ENCODE results near the gene TWF2. TPM values are rescaled to one million over a fixed set of nuclear protein-coding genes. Genes with fewer than 3 reads are reported as not detected.

TWF2 gene
- total RNA-seq, 1 donor from 2014 or later = 98.6 TPM

DNA sequence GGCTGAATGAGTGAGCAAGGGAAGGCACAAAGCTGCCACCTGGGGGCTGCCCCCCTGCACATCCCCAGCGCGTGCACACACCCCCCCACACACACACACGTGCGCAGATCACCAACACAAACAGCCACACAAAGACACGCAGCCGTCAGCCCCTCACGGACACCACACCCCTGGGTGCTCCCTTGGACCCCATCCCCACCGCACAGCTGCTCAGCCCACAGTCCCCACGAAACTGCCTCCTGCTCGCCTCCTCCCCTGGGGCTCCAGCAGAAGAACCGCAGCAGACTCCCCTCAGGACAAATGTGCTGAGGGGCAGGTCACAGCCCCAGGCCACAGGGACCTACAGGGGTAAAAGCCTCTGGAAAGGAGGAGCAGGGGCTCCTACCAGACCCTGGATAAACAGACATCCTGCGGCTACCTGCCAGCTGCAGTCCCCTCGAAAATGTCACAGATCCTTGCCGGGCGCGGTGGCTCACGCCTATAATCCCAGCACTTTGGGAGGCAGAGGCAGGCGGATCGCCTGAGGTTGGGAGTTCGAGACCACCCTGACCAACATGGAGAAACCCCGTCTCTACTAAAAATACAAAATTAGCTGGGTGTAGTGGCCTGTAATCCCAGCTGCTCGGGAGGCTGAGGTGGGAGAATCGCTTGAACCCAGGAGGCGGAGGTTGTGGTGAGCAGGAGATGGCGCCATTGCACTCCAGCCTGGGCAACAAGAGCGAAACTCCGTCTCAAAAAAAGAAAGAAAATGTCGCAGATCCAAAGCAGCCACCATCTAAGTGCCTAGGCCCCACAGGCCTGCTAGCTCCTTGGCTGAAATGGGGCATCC is 6.5 kb downstream of the TWF2 start:
- Mint-ChIP-seq H3K36me3 (ENCODE audit: low read depth) (peaks cover 19% of the 10 kb centered on the region), H3K4me1 (ENCODE audit: low read depth) (peaks cover 40% of the 10 kb centered on the region)

GRCh38 chr3:52231502-52232278 is 7.3 kb downstream of the TWF2 start:
- Mint-ChIP-seq H3K27ac (peak overlapping the region; percentile 42), H3K9me3 (no peaks in the 10 kb centered on the region), H3K4me3 (no peak overlapping the region), H3K27me3 (ENCODE audit: insufficient read depth) (no peaks in the 10 kb centered on the region), H3K36me3 (ENCODE audit: low read depth) (peaks cover 19% of the 10 kb centered on the region), H3K4me1 (ENCODE audit: low read depth) (peaks cover 38% of the 10 kb centered on the region)
- intact Hi-C loops (cut with micrococcal nuclease) = loop anchor here (1.0 kb wide), 1 partner anchor 108 kb away; no protein-coding TSS in a partner anchor
- peak; percentile 73 for DNase-seq (ENCODE audit: low spot score)

More for the DNA sequence above, 6.5 kb downstream of the TWF2 start:
- no peaks in the 10 kb centered on the region for H3K27me3 Mint-ChIP-seq (ENCODE audit: insufficient read depth)
- no peak for DNase-seq (ENCODE audit: low spot score)
- H3K4me3 Mint-ChIP-seq = no peak overlapping the region
- intact Hi-C loops (cut with micrococcal nuclease) = no loop called here
- no peak overlapping the region for H3K27ac Mint-ChIP-seq
- H3K9me3 Mint-ChIP-seq = no peaks in the 10 kb centered on the region

DNA sequence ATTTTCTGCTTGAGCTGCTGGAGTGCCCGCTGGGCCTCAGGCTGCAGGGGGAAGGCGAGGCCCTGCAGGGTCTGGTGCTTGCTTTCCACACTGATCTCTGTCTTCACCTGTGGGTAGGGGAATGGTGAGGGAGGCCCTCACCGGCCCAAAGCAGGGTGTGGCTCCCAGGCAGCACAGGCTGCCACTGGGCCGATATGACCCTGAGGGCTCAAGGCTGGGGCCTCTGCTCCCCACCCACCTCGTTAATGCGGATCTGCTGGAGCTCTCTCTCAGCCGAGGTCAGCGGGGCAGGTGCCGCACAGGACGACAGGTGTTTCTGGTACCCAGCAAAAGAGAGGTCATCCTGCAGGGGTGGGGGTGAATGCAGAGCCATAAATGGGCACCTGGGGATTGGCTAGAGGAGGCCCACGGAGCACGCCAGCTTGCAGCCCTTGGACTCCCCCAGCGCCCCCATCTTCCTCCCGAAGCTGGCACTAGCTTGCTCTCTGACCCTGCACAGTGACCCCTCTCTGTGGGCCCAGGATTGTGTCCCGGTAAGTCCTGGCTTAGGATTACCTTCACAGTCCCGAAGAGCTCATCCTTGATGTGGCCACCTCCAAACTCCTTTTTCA is 8.0 kb downstream of the TWF2 start:
- no peak overlapping the region for H3K27ac Mint-ChIP-seq
- H3K36me3 Mint-ChIP-seq (ENCODE audit: low read depth) = peaks cover 16% of the 10 kb centered on the region
- intact Hi-C loops (cut with micrococcal nuclease) = loop anchor here (1.0 kb wide), 1 partner anchor 108 kb away; no protein-coding TSS in a partner anchor
- no peak overlapping the region for H3K4me3 Mint-ChIP-seq
- H3K27me3 Mint-ChIP-seq (ENCODE audit: insufficient read depth) = no peaks in the 10 kb centered on the region
- DNase-seq (ENCODE audit: low spot score) = no peak
- no peaks in the 10 kb centered on the region for H3K9me3 Mint-ChIP-seq
- peaks cover 38% of the 10 kb centered on the region for H3K4me1 Mint-ChIP-seq (ENCODE audit: low read depth)

DNA sequence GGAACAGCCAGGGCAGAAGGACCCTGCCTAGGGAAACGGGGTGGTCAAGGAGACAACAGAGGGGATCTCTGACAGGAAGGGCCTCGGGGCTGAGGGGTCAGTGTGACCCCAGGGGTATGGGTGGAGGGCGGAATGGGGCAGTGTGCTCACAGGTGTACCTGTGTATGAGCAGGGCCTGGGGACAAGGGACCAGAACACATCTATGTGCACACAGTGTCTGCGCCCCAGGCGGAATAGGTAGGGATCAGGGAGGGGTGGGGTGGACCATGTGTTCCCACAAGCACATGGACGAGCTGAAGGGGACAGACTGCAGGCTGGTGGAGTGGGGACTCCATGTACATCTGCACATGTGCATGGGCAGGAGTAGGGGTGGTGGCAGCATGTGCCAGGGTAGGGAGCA is 8.5 kb downstream of the TWF2 start:
- Mint-ChIP-seq H3K4me1 (ENCODE audit: low read depth) (peaks cover 42% of the 10 kb centered on the region), H3K27me3 (ENCODE audit: insufficient read depth) (no peaks in the 10 kb centered on the region), H3K9me3 (no peaks in the 10 kb centered on the region), H3K36me3 (ENCODE audit: low read depth) (peaks cover 16% of the 10 kb centered on the region), H3K27ac (peak overlapping the region; percentile 68), H3K4me3 (no peak overlapping the region)
- DNase-seq (ENCODE audit: low spot score) = no peak
- intact Hi-C loops (cut with micrococcal nuclease) = no loop called here

DNA sequence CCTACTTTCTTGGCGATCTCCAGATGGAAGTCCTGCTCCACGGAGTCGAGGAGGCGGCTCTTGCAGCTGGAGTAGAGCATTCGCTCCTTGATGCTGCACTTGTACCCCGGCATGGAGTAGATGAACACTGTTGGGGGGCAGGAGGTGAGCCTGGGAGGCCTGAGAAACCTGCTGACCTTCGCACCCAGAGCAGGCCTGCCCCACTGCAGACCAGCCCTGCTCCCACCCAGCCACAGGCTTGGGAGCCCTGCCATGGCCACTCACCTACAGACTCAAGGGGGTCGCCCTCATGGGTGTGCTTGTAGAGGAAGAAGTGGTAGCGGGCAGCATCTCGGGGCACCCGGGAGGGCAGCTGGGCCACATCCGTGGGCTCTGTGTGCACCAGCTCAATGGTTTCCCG is 9.3 kb downstream of the TWF2 start:
- Mint-ChIP-seq H3K27me3 (ENCODE audit: insufficient read depth) (no peaks in the 10 kb centered on the region), H3K4me1 (ENCODE audit: low read depth) (peaks cover 44% of the 10 kb centered on the region)

DNA sequence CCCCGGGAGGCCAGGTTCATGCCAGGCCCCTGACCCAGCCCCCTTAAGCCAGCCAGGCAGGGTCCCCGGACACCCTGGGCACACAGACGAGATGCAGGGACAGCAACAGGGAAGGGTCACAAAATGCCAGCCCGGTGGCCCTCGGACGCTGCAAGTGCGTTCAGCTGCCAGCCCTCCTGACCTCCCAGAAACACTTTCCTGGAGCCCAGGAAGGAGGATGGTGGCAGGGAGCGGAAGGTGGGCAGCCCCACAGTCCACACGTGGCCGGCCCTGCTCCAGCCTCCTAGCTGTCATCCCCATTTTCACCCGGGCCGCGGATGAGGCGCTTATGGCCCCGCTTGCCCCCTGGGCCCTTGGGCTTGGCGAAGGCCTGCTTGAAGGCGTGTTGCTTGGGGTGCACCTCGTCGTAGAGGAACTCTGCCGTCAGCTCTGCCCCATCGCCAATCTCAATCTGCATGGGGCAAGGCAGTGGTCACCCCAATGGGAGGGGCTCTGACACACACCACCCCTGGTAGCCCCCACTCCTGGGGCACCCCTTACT is 10.1 kb downstream of the TWF2 start:
- Mint-ChIP-seq H3K4me1 (ENCODE audit: low read depth) (peaks cover 44% of the 10 kb centered on the region), H3K9me3 (no peaks in the 10 kb centered on the region), H3K36me3 (ENCODE audit: low read depth) (peaks cover 16% of the 10 kb centered on the region), H3K4me3 (no peak overlapping the region), H3K27ac (no peak overlapping the region), H3K27me3 (ENCODE audit: insufficient read depth) (no peaks in the 10 kb centered on the region)
- no peak for DNase-seq (ENCODE audit: low spot score)
- intact Hi-C loops (cut with micrococcal nuclease) = no loop called here

More for the DNA sequence above, 9.3 kb downstream of the TWF2 start:
- H3K4me3 Mint-ChIP-seq = no peak overlapping the region
- no peaks in the 10 kb centered on the region for H3K9me3 Mint-ChIP-seq
- H3K27ac Mint-ChIP-seq = no peak overlapping the region
- intact Hi-C loops (cut with micrococcal nuclease) = no loop called here
- H3K36me3 Mint-ChIP-seq (ENCODE audit: low read depth) = peaks cover 16% of the 10 kb centered on the region
- no peak for DNase-seq (ENCODE audit: low spot score)

GRCh38 chr3:52228266-52228665 is 10.7 kb downstream of the TWF2 start:
- Mint-ChIP-seq H3K4me1 (ENCODE audit: low read depth) (peaks cover 48% of the 10 kb centered on the region), H3K36me3 (ENCODE audit: low read depth) (peaks cover 16% of the 10 kb centered on the region), H3K27ac (peak overlapping the region; percentile 55), H3K4me3 (no peak overlapping the region), H3K27me3 (ENCODE audit: insufficient read depth) (no peaks in the 10 kb centered on the region), H3K9me3 (no peaks in the 10 kb centered on the region)
- intact Hi-C loops (cut with micrococcal nuclease) = no loop called here
- no peak for DNase-seq (ENCODE audit: low spot score)

- Mint-ChIP-seq H3K27ac (peak overlapping the region; percentile 29), H3K9me3 (no peaks in the 10 kb centered on the region), H3K36me3 (ENCODE audit: low read depth) (peaks cover 16% of the 10 kb centered on the region), H3K4me1 (ENCODE audit: low read depth) (peaks cover 53% of the 10 kb centered on the region), H3K27me3 (ENCODE audit: insufficient read depth) (no peaks in the 10 kb centered on the region), H3K4me3 (no peak overlapping the region)
- intact Hi-C loops (cut with micrococcal nuclease) = no loop called here
- no peak for DNase-seq (ENCODE audit: low spot score)
Measured at GRCh38 chr3:52227766-52228165, 11.2 kb downstream of the TWF2 start.

DNA sequence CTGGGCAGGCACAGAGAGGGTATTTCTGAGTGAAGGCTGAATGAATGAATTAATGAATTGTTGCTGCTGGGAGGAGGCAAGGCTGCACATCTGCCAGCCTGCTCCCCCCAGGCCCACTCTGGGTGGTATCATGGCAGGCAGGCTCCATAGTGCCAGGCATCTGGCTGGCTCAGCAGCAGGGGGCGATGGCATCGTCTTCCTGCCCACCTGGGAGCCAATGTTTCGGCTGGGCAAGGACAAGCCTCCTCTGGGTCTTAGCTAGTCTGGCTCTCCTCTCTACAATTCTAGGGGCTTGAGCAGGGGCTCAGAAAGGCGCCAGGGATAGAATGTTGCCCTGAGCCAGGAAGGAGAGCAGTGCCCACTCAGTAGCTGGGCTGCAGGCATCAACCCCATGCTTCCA is 11.8 kb downstream of the TWF2 start:
- Mint-ChIP-seq H3K27ac (peak overlapping the region; percentile 85), H3K4me1 (ENCODE audit: low read depth) (peaks cover 55% of the 10 kb centered on the region), H3K9me3 (no peaks in the 10 kb centered on the region), H3K27me3 (ENCODE audit: insufficient read depth) (no peaks in the 10 kb centered on the region), H3K4me3 (no peak overlapping the region), H3K36me3 (ENCODE audit: low read depth) (peaks cover 16% of the 10 kb centered on the region)
- intact Hi-C loops (cut with micrococcal nuclease) = no loop called here
- no peak for DNase-seq (ENCODE audit: low spot score)

GRCh38 chr3:52226229-52226817 is 12.6 kb downstream of the TWF2 start:
- Mint-ChIP-seq H3K4me1 (ENCODE audit: low read depth) (peaks cover 55% of the 10 kb centered on the region), H3K27me3 (ENCODE audit: insufficient read depth) (no peaks in the 10 kb centered on the region), H3K27ac (peak overlapping the region; percentile 85), H3K36me3 (ENCODE audit: low read depth) (peaks cover 12% of the 10 kb centered on the region), H3K9me3 (no peaks in the 10 kb centered on the region), H3K4me3 (peak overlapping the region; percentile 3)
- no peak for DNase-seq (ENCODE audit: low spot score)
- intact Hi-C loops (cut with micrococcal nuclease) = no loop called here

DNA sequence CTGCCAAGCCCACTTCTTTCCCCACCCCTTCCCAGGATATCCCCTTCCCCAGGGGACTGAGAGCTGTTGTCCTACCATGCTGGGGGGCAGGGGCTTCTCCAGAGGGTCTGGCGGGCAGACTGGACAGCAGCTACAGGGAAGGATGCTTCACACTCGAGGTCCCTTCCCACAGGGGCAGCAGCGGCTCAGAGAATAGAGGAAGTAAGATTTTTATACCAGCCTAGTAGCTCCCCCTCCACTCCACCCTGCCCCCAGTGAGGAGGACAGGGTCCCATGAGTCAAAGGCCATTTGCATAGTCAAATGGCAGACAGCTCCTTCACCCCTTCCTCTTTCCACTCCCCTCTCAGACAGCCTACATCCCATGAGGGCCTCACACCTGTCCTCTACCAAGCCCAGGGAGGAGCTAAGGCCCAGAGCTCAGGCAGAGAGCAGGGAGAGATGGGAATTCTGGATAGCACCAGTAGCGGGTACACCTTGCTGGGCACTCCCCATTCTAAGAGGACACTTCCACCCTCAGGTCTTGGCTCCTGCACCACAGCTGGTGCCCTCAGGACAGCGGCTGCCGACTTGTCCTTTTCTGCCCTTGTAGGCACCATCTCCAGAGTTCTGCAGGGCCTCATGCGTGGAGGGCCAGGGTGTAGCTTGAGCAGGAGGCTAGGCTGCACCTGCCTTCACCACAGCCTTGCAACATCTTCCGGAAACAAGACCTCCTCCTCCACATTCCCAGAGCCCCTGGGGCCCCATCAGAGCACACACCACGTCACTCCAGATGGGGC is 13.3 kb downstream of the TWF2 start, which contains the start of gene TLR9:
TLR9 (minus strand) TSS at position 194 of the 777 bp plus-strand sequence; CDS start at position 78, 116 bp downstream.
- Mint-ChIP-seq H3K27ac (peak within 1 kb of the TSS; percentile 85), H3K9me3 (no peaks in the 10 kb centered on the region), H3K4me1 (ENCODE audit: low read depth) (peaks cover 59% of the 10 kb centered on the region), H3K36me3 (ENCODE audit: low read depth) (peaks cover 11% of the 10 kb centered on the region), H3K27me3 (ENCODE audit: insufficient read depth) (no peaks in the 10 kb centered on the region), H3K4me3 (peak within 1 kb of the TSS; percentile 3)
- DNase-seq (ENCODE audit: low spot score) = no peak
- intact Hi-C loops (cut with micrococcal nuclease) = no loop called here

Data from activated T-helper 1 cell treated with anti-CD3 and anti-CD28 coated beads, Interleukin-12 subunit alpha, Interleukin-12 subunit beta, Interleukin-2, Interleukin-4 antibody, amounts not matched to agents 30 ng/mL and 10 ng/mL and 1 ng/mL, durations not matched to agents 14 hours and 24 hours and 36 hours (primary cell).